Natural killer cell (primary cell): ENCODE results near the gene CHN2. TPM values are rescaled to one million over a fixed set of nuclear protein-coding genes. Genes with fewer than 3 reads are reported as not detected.

Experiments used
- ATAC-seq, 3 donors: fragments of 150-1000 bp in 2 of 3; fragments of 200-7000 bp in 1 of 3; cut with Tn5 transposase; 1 replicate in 1 of 3; 2 replicates in 2 of 3; pipeline ENCODE4 v1.10.0; 2021; ENCODE audit warnings: mild to moderate bottlenecking in 2 of 3, moderate library complexity in 2 of 3
- DNase-seq, 2 donors: peaks; one replicate each; pipeline versions ENCODE4 v3.0.0 to v3.0.0-alpha.2; 2013 to 2021; ENCODE audit warnings: mixed read lengths in 1 of 2
- H3K27ac ChIP-seq: one replicate; pipeline ENCODE4 v1.5.1; 2013; ENCODE audit warnings: mild to moderate bottlenecking, low read length
- H3K27me3 ChIP-seq: one replicate; pipeline ENCODE4 v1.6.1; 2013; ENCODE audit warnings: low read length; ENCODE audit not compliant: control insufficient read depth, insufficient read depth
- H3K36me3 ChIP-seq: one replicate; pipeline ENCODE4 v1.6.1; 2013; ENCODE audit warnings: low read length; ENCODE audit not compliant: control insufficient read depth, insufficient read depth
- H3K4me1 ChIP-seq: one replicate; pipeline ENCODE4 v1.6.1; 2013; ENCODE audit warnings: low read length; ENCODE audit not compliant: control insufficient read depth, insufficient read depth
- H3K4me3 ChIP-seq: one replicate; pipeline ENCODE4 v1.5.1; 2013; ENCODE audit warnings: low read length
- H3K9me3 ChIP-seq: one replicate; pipeline ENCODE4 v1.6.1; 2013; ENCODE audit warnings: low read length; ENCODE audit not compliant: control insufficient read depth, insufficient read depth
- H3K27ac Mint-ChIP-seq, 2 donors: one replicate each; pipeline ENCODE4 v1.8.0; 2022; ENCODE audit warnings: mild to moderate bottlenecking in 2 of 2, mixed read lengths in 2 of 2, moderate library complexity in 1 of 2
- H3K27me3 Mint-ChIP-seq, 2 donors: one replicate each; pipeline ENCODE4 v1.8.0; 2022; ENCODE audit warnings: low read depth in 2 of 2, mixed read lengths in 2 of 2
- H3K36me3 Mint-ChIP-seq: one replicate; pipeline ENCODE4 v1.8.0; 2022; ENCODE audit warnings: mixed read lengths
- H3K4me1 Mint-ChIP-seq, 2 donors: one replicate each; pipeline ENCODE4 v1.8.0; 2022; ENCODE audit warnings: mixed read lengths in 2 of 2
- H3K4me3 Mint-ChIP-seq: one replicate; pipeline ENCODE4 v1.8.0; 2022; ENCODE audit warnings: mild to moderate bottlenecking, moderate library complexity, mixed read lengths
- H3K9me3 Mint-ChIP-seq, 2 donors: one replicate each; pipeline ENCODE4 v1.8.0; 2022; ENCODE audit warnings: mixed read lengths in 2 of 2
- CTCF ChIP-seq: fragments of 200-600 bp; IDR thresholded peaks from one replicate; pipeline ENCODE4 v1.8.0; 2022; ENCODE audit warnings: antibody characterized with exemption
- WGBS: methylation state at CpG from one replicate; pipeline ENCODE4 v1.1.7; 2013; ENCODE audit warnings: missing lambda C conversion rate; ENCODE audit not compliant: insufficient coverage; 5-methylcytosine and 5-hydroxymethylcytosine counted together
- intact Hi-C: fragments of 100-400 bp; cut with micrococcal nuclease; formaldehyde crosslinking; loops from one replicate; pipeline ENCODE4 v1.14.2; 2022
- total RNA-seq, 4 donors: library from RNA; stranded (reverse); fragments of 120-200 nt in 1 of 4; gene quantifications; one replicate each; pipeline versions ENCODE4 v1.2.3 to v1.2.4, GENCODE V29; 2013 to 2022

CHN2 gene
- total RNA-seq, 3 donors from 2014 or later (not counting 1 experiment from before 2014, with no cell fraction given): 23.2 to 40.6 (median 30.2) TPM

GRCh38 chr7:29277436-29278215, 83.1 kb downstream of the CHN2 start:
- Mint-ChIP-seq H3K9me3 (no peaks in the 10 kb centered on the region), H3K36me3 (no peaks in the 10 kb centered on the region), H3K4me3 (no peak overlapping the region), H3K27me3 (peaks cover 3 to 12% of the 10 kb centered on the region in 2 donors), H3K4me1 (peaks cover 52 to 53% of the 10 kb centered on the region in 2 donors), H3K27ac (no peak overlapping the region)
- Histone ChIP-seq H3K9me3 (no peaks in the 10 kb centered on the region), H3K27ac (no peak overlapping the region), H3K4me1 (peaks cover 34% of the 10 kb centered on the region), H3K36me3 (no peaks in the 10 kb centered on the region), H3K4me3 (no peak overlapping the region), H3K27me3 (no peaks in the 10 kb centered on the region)
- intact Hi-C loops: no loop called here
- no peak for TF ChIP-seq CTCF
- WGBS: 77% methylated on average over 6 of the region's 6 CpGs
- peak in 2 of 3 donors; percentile 24 to 42 for ATAC-seq
- no peak for DNase-seq

GRCh38 chr7:29278337-29279069, 83.9 kb downstream of the CHN2 start:
- Mint-ChIP-seq H3K4me1 (peaks cover 55 to 58% of the 10 kb centered on the region in 2 donors), H3K9me3 (no peaks in the 10 kb centered on the region), H3K4me3 (no peak overlapping the region), H3K36me3 (no peaks in the 10 kb centered on the region), H3K27me3 (peaks cover 11% of the 10 kb centered on the region in 2 donors), H3K27ac (no peak overlapping the region)
- Histone ChIP-seq H3K9me3 (no peaks in the 10 kb centered on the region), H3K27ac (no peak overlapping the region), H3K4me3 (no peak overlapping the region), H3K4me1 (peaks cover 34% of the 10 kb centered on the region), H3K27me3 (no peaks in the 10 kb centered on the region), H3K36me3 (no peaks in the 10 kb centered on the region)
- 80% methylated on average over 9 of the region's 9 CpGs for WGBS
- intact Hi-C loops: no loop called here
- TF ChIP-seq CTCF: no peak
- no peak for DNase-seq
- ATAC-seq: no peak

- 92% methylated on average over 10 of the region's 12 CpGs for WGBS
- no peaks in the 10 kb centered on the region for H3K27me3 ChIP-seq
- ATAC-seq (no peak), DNase-seq (no peak)
- TF ChIP-seq CTCF: no peak
- H3K27me3 Mint-ChIP-seq: peaks cover 12 to 26% of the 10 kb centered on the region in 2 donors
- H3K36me3 Mint-ChIP-seq: no peaks in the 10 kb centered on the region
- intact Hi-C loops: no loop called here
- H3K27ac ChIP-seq: no peak overlapping the region
- no peak overlapping the region for H3K4me3 ChIP-seq
- H3K4me3 Mint-ChIP-seq: no peak overlapping the region
- H3K4me1 ChIP-seq: peaks cover 33% of the 10 kb centered on the region
- no peaks in the 10 kb centered on the region for H3K9me3 ChIP-seq
- H3K9me3 Mint-ChIP-seq: no peaks in the 10 kb centered on the region
- peaks cover 53 to 60% of the 10 kb centered on the region in 2 donors for H3K4me1 Mint-ChIP-seq
- H3K36me3 ChIP-seq: no peaks in the 10 kb centered on the region
- H3K27ac Mint-ChIP-seq: no peak overlapping the region
Measured at GRCh38 chr7:29281782-29282541, 87.4 kb downstream of the CHN2 start.
